ENCODE data around the gene CELA1.

DNA sequence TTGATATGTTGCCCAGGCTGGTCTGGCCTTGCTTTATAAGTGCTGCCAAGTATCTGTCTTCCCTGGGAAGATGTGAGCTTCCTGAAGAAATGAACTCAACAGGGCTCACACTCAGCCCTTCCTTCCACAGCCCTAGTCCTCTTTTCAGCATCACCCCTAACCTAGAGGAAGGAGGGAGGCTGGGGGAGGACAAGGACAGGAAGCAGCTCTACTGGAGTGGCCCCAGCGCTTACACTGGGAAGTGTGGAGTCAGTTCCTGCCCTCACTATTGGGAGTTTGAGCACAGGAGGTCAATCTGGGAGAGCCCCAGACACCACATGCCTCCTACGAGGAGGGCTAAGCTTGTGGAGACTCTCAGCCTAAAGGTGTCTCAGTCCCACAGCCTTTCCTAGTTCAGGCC lies 27.9 kb upstream of the CELA1 start:
- TF ChIP-seq EZH2phosphoT487 (IDR thresholded peaks at IDR 0.05; ENCODE audit: insufficient read depth, low read depth) (no peak), EZH2 (IDR thresholded peaks at IDR 0.05; ENCODE audit: insufficient read depth, poor library complexity, severe bottlenecking) (no peak)
